GM19463 (cell line): ENCODE measurements around the gene ANTXR1.
"Not testable (repeated sequence)": the region's sequence is repeated elsewhere in the genome, so short reads cannot be mapped to it uniquely, and the experiment has no call there.

ENCODE experiments used
- ATAC-seq: cut with Tn5 transposase; IDR thresholded peaks from one replicate; pipeline ENCODE4 v1.9.1; 2021; ENCODE audit warnings: mild to moderate bottlenecking, moderate library complexity; ENCODE audit not compliant: unreplicated experiment

The ANTXR1 gene

GRCh38 chr2:69253112-69253511, 240.1 kb downstream of the ANTXR1 start:
- no peak for ATAC-seq

- no peak for ATAC-seq
Observed at GRCh38 chr2:69253611-69254301, 240.8 kb downstream of the ANTXR1 start.

GRCh38 chr2:69255760-69256159, 242.8 kb downstream of the ANTXR1 start:
- no peak for ATAC-seq

- ATAC-seq = not testable (repeated sequence)
Observed at GRCh38 chr2:69259994-69260591, 247.1 kb downstream of the ANTXR1 start.

- ATAC-seq = no peak
Observed at GRCh38 chr2:69260666-69261065, 247.7 kb downstream of the ANTXR1 start.

GRCh38 chr2:69269330-69269729, 256.4 kb downstream of the ANTXR1 start:
- no peak for ATAC-seq

- ATAC-seq = no peak
Observed at GRCh38 chr2:69271831-69272257, 258.9 kb downstream of the ANTXR1 start.

- ATAC-seq = no peak
Observed at GRCh38 chr2:69272803-69273471, 260.0 kb downstream of the ANTXR1 start.

GRCh38 chr2:69275490-69275889, 262.5 kb downstream of the ANTXR1 start:
- no peak for ATAC-seq

GRCh38 chr2:69278366-69278765, 265.4 kb downstream of the ANTXR1 start:
- no peak for ATAC-seq

- no peak for ATAC-seq
Observed at GRCh38 chr2:69279211-69279610, 266.2 kb downstream of the ANTXR1 start.

- ATAC-seq = no peak
Observed at GRCh38 chr2:69279931-69280681, 267.1 kb downstream of the ANTXR1 start.

GRCh38 chr2:69280796-69281412, 267.9 kb downstream of the ANTXR1 start:
- ATAC-seq = no peak

- ATAC-seq = no peak
Observed at GRCh38 chr2:69285379-69285894, 272.5 kb downstream of the ANTXR1 start.

GRCh38 chr2:69287544-69287943, 274.6 kb downstream of the ANTXR1 start:
- ATAC-seq = no peak

- no peak for ATAC-seq
Observed at GRCh38 chr2:69288429-69288828, 275.4 kb downstream of the ANTXR1 start.

- no peak for ATAC-seq
Observed at GRCh38 chr2:69291004-69291650, 278.1 kb downstream of the ANTXR1 start.

- no peak for ATAC-seq
Observed at GRCh38 chr2:69291721-69292120, 278.7 kb downstream of the ANTXR1 start.

- ATAC-seq = no peak
Observed at GRCh38 chr2:69292256-69292655, 279.3 kb downstream of the ANTXR1 start.

- no peak for ATAC-seq
Observed at GRCh38 chr2:69296421-69296820, 283.4 kb downstream of the ANTXR1 start.
